ENCODE results near the gene GRM7.
A peak's percentile ranks its signal among the peaks of the same experiment; 100 is the strongest.

DNA sequence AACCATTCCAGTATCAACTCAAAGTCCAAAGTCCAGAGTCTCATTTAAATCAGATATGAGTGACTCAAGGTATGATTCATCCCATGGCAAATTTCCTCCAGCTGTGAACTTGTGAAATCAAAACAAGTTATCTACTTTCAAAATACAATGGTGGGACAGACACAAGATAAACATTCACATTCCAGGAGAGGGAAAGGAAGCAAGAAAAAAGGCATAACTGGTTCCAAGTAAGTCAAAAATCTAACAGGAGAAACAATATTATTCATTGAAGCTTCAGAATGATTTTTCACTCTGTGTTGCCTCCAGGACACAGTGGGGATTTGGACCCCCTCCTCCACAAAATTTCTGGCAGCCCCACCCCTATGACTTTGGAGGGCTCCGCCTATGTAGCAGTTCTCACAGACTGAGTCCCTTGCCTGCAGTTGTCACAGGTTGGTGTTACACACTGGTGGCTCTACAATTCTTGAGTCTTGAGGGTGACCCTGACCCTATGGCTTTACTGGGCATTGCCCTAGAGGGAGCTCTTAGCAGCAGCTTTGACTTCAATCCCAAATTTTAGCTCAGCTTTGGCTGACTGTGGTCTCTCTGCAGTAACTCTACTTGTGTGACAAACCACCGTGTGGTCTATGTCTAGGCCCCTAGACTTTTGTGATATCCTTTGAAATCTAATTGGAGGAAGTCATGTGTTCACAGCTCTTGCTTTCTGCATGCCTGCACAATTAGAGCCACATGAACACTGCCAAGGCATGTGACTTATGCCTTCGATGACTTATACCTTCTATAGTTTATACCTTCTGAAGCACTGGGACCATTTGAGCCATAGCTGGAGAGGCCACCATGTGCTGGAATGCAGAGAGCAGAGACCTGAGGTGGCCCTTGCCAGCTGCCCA is 644.2 kb downstream of the GRM7 start:
- TF ChIP-seq, protein P1, sequence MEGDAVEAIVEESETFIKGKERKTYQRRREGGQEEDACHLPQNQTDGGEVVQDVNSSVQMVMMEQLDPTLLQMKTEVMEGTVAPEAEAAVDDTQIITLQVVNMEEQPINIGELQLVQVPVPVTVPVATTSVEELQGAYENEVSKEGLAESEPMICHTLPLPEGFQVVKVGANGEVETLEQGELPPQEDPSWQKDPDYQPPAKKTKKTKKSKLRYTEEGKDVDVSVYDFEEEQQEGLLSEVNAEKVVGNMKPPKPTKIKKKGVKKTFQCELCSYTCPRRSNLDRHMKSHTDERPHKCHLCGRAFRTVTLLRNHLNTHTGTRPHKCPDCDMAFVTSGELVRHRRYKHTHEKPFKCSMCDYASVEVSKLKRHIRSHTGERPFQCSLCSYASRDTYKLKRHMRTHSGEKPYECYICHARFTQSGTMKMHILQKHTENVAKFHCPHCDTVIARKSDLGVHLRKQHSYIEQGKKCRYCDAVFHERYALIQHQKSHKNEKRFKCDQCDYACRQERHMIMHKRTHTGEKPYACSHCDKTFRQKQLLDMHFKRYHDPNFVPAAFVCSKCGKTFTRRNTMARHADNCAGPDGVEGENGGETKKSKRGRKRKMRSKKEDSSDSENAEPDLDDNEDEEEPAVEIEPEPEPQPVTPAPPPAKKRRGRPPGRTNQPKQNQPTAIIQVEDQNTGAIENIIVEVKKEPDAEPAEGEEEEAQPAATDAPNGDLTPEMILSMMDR (conservative IDR thresholded peaks at IDR 0.05; ENCODE audit: low read depth in 2 of 2): peak in 1 of 2 experiments; percentile 44; a peak in 2 of 4 replicates
- no peak for TF ChIP-seq EZH2 (IDR thresholded peaks at IDR 0.05; ENCODE audit: low read depth, unreplicated experiment)
- TF ChIP-seq JUNB (IDR thresholded peaks at IDR 0.05; ENCODE audit: unreplicated experiment): no peak
- no peak for TF ChIP-seq CREB1 (CRISPR knock-in tag; IDR thresholded peaks at IDR 0.05; ENCODE audit: low read depth)
- TF ChIP-seq, protein P2, sequence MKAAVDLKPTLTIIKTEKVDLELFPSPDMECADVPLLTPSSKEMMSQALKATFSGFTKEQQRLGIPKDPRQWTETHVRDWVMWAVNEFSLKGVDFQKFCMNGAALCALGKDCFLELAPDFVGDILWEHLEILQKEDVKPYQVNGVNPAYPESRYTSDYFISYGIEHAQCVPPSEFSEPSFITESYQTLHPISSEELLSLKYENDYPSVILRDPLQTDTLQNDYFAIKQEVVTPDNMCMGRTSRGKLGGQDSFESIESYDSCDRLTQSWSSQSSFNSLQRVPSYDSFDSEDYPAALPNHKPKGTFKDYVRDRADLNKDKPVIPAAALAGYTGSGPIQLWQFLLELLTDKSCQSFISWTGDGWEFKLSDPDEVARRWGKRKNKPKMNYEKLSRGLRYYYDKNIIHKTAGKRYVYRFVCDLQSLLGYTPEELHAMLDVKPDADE (IDR thresholded peaks at IDR 0.05): no peak
- no peak for TF ChIP-seq POLR2AphosphoS5 (IDR thresholded peaks at IDR 0.05; ENCODE audit: low read depth)
- no peak for TF ChIP-seq NANOG (IDR thresholded peaks at IDR 0.05; ENCODE audit: borderline replicate concordance)
- TF ChIP-seq, protein P3, sequence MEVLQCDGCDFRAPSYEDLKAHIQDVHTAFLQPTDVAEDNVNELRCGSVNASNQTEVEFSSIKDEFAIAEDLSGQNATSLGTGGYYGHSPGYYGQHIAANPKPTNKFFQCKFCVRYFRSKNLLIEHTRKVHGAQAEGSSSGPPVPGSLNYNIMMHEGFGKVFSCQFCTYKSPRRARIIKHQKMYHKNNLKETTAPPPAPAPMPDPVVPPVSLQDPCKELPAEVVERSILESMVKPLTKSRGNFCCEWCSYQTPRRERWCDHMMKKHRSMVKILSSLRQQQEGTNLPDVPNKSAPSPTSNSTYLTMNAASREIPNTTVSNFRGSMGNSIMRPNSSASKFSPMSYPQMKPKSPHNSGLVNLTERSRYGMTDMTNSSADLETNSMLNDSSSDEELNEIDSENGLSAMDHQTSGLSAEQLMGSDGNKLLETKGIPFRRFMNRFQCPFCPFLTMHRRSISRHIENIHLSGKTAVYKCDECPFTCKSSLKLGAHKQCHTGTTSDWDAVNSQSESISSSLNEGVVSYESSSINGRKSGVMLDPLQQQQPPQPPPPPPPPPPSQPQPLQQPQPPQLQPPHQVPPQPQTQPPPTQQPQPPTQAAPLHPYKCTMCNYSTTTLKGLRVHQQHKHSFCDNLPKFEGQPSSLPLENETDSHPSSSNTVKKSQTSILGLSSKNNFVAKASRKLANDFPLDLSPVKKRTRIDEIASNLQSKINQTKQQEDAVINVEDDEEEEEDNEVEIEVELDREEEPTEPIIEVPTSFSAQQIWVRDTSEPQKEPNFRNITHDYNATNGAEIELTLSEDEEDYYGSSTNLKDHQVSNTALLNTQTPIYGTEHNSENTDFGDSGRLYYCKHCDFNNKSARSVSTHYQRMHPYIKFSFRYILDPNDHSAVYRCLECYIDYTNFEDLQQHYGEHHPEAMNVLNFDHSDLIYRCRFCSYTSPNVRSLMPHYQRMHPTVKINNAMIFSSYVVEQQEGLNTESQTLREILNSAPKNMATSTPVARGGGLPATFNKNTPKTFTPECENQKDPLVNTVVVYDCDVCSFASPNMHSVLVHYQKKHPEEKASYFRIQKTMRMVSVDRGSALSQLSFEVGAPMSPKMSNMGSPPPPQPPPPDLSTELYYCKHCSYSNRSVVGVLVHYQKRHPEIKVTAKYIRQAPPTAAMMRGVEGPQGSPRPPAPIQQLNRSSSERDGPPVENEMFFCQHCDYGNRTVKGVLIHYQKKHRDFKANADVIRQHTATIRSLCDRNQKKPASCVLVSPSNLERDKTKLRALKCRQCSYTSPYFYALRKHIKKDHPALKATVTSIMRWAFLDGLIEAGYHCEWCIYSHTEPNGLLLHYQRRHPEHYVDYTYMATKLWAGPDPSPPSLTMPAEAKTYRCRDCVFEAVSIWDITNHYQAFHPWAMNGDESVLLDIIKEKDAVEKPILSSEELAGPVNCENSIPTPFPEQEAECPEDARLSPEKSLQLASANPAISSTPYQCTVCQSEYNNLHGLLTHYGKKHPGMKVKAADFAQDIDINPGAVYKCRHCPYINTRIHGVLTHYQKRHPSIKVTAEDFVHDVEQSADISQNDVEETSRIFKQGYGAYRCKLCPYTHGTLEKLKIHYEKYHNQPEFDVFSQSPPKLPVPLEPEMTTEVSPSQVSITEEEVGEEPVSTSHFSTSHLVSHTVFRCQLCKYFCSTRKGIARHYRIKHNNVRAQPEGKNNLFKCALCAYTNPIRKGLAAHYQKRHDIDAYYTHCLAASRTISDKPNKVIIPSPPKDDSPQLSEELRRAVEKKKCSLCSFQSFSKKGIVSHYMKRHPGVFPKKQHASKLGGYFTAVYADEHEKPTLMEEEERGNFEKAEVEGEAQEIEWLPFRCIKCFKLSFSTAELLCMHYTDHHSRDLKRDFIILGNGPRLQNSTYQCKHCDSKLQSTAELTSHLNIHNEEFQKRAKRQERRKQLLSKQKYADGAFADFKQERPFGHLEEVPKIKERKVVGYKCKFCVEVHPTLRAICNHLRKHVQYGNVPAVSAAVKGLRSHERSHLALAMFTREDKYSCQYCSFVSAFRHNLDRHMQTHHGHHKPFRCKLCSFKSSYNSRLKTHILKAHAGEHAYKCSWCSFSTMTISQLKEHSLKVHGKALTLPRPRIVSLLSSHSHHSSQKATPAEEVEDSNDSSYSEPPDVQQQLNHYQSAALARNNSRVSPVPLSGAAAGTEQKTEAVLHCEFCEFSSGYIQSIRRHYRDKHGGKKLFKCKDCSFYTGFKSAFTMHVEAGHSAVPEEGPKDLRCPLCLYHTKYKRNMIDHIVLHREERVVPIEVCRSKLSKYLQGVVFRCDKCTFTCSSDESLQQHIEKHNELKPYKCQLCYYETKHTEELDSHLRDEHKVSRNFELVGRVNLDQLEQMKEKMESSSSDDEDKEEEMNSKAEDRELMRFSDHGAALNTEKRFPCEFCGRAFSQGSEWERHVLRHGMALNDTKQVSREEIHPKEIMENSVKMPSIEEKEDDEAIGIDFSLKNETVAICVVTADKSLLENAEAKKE (CRISPR knock-in tag; IDR thresholded peaks at IDR 0.05): no peak
- TF ChIP-seq, protein P4, sequence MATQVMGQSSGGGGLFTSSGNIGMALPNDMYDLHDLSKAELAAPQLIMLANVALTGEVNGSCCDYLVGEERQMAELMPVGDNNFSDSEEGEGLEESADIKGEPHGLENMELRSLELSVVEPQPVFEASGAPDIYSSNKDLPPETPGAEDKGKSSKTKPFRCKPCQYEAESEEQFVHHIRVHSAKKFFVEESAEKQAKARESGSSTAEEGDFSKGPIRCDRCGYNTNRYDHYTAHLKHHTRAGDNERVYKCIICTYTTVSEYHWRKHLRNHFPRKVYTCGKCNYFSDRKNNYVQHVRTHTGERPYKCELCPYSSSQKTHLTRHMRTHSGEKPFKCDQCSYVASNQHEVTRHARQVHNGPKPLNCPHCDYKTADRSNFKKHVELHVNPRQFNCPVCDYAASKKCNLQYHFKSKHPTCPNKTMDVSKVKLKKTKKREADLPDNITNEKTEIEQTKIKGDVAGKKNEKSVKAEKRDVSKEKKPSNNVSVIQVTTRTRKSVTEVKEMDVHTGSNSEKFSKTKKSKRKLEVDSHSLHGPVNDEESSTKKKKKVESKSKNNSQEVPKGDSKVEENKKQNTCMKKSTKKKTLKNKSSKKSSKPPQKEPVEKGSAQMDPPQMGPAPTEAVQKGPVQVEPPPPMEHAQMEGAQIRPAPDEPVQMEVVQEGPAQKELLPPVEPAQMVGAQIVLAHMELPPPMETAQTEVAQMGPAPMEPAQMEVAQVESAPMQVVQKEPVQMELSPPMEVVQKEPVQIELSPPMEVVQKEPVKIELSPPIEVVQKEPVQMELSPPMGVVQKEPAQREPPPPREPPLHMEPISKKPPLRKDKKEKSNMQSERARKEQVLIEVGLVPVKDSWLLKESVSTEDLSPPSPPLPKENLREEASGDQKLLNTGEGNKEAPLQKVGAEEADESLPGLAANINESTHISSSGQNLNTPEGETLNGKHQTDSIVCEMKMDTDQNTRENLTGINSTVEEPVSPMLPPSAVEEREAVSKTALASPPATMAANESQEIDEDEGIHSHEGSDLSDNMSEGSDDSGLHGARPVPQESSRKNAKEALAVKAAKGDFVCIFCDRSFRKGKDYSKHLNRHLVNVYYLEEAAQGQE (IDR thresholded peaks at IDR 0.05; ENCODE audit: unreplicated experiment): no peak
